IPS-18c (cell line): ENCODE measurements around the gene SNED1.
A peak's percentile ranks its signal among the peaks of the same experiment; 100 is the strongest.
"Not testable (repeated sequence)": the region's sequence is repeated elsewhere in the genome, so short reads cannot be mapped to it uniquely, and the experiment has no call there.

ENCODE experiments used
- H3K4me3 ChIP-seq: 2 replicates; pipeline ENCODE4 v1.7.0; 2013; ENCODE audit warnings: low read depth, mild to moderate bottlenecking, low read length, moderate library complexity; ENCODE audit not compliant: insufficient read depth
- H3K9me3 ChIP-seq: one replicate; pipeline ENCODE4 v1.6.1; 2013; ENCODE audit warnings: mild to moderate bottlenecking, low read length, moderate library complexity; ENCODE audit not compliant: control insufficient read depth, insufficient read depth

Gene SNED1

DNA sequence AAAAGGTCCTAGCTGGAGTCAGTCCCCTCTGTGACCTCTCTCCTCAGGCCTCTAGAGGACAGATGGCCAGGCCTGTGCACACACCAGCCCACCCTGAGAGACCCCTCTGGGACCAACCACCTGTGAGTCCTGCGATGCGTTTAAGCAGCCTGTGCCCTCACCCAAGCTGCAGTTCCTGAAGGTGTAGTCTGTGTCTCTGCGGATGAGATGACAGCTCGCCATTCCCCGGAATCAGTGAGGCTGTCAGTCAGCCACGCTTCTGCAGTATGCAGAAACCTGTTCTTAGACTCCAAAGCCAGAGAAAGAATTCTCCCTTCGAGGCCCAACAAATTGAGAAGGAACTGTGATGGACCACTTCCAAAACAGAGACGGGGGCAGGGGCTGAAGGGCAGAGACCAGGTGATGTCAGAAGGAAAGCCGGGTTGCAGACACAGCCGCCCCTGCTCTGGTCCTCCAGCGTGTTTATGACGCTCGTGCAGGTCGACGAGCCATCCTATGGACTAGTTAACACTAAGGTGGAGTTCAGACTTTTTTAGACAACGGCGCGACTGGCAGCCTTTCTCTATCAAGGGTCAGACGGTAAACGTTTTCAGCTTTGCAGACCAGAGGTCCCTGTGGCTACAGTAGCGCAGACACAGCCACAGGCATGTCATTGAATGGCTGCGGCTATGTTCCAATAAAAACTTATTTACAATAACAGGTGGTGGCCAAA lies 93.5 kb downstream of the SNED1 start:
- peaks cover 2% of the 10 kb centered on the region for H3K9me3 ChIP-seq
- no peak overlapping the region for H3K4me3 ChIP-seq

DNA sequence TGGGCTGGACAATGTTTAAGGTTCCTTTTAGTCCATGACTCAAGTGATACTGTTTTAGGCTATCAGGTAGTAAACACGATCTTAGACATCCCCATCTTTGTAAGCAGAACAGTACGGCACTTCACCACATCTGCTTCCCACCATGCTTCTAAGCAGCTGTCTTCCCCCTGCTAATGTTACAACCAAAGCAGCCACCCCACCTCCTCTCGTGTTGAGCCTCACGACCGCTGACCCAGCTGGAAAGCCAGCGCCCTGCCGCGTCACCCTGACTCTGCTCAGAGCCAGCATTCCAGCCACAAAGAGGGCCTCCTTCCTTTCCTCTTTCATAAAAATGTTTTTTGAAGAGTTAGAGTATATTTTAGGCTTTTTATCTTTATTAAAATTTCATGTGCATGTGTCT lies 94.3 kb downstream of the SNED1 start:
- Histone ChIP-seq H3K9me3 (peaks cover 2% of the 10 kb centered on the region), H3K4me3 (no peak overlapping the region)

DNA sequence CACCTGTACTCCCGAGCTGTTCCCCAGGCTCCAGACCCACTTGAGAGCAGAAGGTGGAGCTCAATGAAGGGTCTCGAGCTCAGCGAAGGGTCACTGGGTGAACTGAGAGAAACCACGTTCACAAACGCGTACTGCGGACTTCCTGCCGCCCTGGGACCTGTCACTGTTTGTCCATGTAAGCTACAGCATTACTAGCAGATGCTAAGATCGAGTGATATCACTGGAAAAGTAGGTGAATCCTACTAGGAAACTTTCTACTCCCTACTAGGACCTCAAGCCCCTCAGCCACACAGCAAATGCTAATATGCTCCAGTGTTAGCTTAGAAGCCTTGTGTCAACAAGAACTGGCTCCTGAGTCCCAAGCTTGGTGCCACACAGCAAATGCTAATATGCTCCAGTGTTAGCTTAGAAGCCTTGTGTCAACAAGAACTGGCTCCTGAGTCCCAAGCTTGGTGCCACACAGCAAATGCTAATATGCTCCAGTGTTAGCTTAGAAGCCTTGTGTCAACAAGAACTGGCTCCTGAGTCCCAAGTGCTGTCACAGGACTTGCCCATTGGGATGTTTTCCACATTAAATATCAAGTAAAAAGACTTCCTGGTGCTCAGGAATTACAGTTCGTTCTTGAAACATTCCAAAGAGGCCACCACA lies 94.8 kb downstream of the SNED1 start:
- not testable (repeated sequence) for H3K4me3 ChIP-seq, H3K9me3 ChIP-seq

DNA sequence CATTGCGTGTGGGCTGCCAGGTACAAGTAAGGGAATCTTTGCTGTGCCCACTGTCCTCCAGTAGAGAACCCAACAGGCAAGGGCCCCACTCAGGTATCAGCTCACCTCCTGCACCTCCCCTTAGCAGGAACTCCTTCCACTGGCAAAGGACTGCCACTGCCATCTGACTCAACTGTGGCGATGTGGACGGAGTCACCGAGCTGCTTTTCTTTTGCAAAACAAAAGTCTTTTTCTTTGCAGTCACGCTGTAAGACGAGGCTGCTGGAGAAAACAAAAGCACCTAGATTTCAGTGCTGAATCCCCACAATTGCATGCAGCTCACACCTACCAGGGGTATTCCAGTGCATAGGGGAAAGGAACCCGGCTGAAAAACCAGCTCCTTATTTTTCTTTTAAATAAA lies 95.8 kb downstream of the SNED1 start:
- H3K9me3 ChIP-seq = no peaks in the 10 kb centered on the region
- H3K4me3 ChIP-seq = no peak overlapping the region

DNA sequence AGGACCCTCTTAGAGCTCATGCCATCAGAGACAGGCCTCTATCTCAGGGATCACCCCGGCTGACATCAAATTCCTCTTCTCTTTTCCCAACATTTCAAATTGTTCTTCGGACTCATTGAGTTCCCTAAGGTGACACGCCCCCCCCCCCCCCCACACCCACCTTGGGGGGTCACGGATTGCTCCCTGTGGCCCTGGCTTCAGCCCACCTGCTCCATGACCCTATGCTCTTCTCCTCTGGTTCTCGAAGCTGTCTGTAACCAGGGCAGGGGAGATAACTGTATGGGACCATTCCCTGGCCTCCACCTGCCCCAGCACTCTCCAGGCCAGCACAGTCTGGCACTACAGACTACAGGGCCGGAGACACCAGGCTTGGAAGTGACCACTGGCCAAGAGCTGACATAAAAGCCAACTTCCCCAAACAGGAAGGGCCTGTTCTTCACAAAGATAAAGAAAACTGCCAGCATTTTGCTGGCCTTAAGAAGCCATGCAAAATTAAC lies 96.6 kb downstream of the SNED1 start:
- Histone ChIP-seq H3K9me3 (no peaks in the 10 kb centered on the region), H3K4me3 (no peak overlapping the region)

DNA sequence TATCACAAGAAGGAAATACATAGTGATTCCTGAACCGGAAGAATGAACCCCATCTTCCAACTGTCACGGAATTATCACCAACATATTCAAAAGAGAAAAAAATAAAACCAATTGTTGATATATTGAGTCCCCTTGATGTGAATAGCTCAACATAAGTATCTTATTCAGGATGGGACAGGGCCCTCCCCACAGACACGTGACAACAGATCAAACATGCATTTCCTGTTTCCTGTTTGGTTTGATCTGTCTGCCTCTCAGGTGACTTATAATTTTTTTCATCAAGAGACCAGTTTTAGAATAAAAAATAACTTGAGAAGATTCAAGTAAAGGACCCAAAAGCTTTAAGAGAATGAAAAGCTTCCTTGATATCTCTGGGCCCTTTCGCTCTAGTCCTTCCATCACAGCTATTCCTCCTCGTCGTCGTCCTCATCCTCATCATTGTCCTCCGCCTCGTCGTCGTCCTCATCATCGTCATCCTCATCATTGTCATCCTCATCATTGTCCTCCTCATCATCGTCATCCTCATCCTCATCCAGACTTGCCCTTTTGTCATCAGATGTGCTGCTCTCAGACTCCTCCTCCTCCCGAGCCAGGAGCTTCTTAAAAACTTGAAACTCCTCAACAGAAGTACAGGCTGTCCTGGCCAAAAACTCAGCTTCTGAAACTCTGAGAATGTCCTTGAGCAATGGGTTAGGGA lies 97.3 kb downstream of the SNED1 start:
- Histone ChIP-seq H3K9me3 (no peaks in the 10 kb centered on the region), H3K4me3 (no peak overlapping the region)

DNA sequence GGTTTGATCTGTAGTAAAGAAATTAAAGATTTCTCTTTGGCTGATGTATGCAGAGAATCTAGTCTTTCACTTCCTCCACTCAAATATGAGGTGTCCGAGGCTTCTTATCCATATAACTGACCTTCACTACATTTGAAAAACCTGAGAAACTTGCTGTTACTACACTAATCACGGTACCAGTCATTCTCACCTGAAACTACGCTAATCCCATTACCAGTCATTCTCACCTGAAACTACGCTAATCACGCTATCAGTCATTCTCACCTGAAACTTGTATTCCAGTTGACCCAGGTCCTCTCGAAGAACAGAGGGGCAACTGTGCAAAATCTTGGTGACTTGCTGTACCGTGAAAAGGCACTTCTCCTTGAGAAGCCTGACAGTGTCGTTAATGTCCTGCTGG lies 98.6 kb downstream of the SNED1 start:
- Histone ChIP-seq H3K9me3 (no peaks in the 10 kb centered on the region), H3K4me3 (no peak overlapping the region)

DNA sequence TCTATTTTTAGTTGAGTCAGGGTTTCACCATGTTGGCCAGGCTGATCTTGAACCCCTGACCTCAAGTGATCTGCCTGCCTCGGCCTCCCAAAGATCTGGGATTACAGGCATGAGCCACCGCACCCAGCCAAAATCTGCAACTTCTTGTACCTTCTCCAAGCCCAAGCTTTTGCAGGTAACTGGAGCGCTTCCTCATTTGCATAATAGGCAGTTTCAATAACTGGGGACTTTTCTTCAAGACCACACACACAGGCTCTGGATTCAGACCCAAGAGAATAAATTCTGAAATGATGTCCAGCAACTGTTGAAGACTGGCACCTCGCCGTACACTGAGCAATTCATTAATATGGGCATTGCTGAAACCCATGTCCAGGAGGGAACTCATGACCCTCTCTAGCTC lies 100.8 kb downstream of the SNED1 start:
- no peak overlapping the region for H3K4me3 ChIP-seq
- no peaks in the 10 kb centered on the region for H3K9me3 ChIP-seq

DNA sequence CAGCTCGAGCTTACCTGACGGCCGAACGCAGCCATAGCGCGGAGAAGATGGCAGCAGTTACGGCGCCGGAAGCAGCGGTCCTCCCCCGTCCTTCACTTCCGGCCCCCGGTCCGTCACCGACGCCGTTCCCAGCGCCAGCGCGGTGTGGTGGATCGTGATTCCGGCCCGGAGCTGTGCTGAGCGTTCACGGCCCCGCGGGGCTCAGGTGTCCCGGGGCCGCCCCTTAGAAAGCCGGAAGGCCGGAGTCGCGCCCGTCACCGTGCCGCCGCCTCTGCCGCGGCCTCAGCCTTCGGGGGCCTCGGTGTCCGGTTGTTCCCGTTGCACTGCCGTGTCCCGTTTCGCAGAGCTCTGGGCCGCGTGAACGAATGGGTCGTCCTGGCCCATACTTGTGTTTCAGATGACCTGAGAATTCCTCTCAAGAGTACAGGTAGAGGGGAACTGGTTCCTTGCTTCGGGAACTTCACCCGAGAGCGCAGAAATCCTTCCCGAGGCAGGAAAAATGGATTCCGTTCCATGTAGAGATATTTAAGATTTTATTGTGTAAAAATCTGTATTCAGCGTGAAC lies 103.9 kb downstream of the SNED1 start, which contains the start of gene MTERF4:
Gene MTERF4, minus strand, starts transcription at position 49 of the 565 bp plus-strand sequence. Its CDS starts 14 bp downstream, at position 35.
- Histone ChIP-seq H3K9me3 (no peaks in the 10 kb centered on the region), H3K4me3 (peak within 1 kb of the TSS; percentile 93)

DNA sequence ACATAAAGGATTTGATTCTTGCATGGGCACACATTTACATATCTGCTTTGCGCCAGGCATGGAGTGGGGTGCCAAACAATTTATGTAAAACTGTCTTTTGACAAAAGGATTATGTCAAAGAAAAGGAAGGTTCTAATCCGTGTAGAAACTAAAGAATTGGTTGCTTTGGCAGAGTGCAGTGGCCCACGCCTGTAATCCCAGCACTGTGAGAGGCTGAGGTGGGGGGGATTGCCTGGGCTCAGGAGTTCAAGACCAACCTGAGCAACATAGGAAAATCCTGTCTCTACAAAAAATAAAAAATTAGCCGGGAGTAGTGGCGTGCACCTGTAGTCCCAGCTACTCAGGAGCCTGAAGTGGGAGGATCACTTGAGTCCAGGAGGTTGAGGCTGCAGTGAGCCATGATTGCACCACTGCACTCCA lies 104.8 kb downstream of the SNED1 start:
- H3K4me3 ChIP-seq = peak overlapping the region; percentile 93

DNA sequence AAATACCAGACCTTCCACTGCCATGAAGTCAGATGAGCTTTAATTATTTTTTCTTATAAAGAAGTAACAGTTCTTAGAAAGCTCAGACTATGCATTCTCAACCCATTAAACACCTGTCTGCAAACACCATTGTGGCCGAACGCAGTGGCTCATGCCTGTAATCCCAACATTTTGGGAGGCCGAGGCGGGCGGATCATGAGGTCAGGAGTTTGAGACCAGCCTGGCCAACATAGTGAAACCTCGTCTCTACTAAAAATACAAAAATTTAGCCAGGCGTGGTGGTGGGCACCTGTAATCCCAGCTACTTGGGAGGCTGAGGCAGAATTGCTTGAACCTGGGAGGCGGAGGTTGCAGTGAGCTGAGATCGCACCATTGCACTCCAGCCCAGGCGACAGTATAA lies 106.2 kb downstream of the SNED1 start:
- H3K9me3 ChIP-seq, H3K4me3 ChIP-seq: not testable (repeated sequence)

More for the DNA sequence above, 104.8 kb downstream of the SNED1 start:
- no peaks in the 10 kb centered on the region for H3K9me3 ChIP-seq

DNA sequence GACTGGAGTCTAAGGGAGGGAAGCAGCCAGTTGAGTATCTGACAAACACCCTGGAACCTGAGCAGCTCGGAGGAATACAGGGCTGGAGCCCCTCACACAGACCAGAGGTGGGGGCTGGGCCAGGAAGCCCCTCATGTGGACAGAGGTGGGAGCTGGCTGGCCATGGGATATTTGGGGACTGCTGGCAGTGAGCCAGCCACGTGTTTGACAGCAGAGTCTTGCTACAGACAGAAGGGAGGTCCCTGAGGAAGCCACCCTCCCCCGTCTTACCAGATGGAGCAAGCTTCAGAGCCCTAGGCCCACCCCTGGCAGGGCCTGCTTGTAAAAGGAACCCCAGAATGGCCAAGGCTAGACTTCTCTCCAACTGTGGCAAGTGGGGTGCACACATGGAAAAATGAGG lies 107.2 kb downstream of the SNED1 start:
- Histone ChIP-seq H3K9me3 (no peaks in the 10 kb centered on the region), H3K4me3 (no peak overlapping the region)

DNA sequence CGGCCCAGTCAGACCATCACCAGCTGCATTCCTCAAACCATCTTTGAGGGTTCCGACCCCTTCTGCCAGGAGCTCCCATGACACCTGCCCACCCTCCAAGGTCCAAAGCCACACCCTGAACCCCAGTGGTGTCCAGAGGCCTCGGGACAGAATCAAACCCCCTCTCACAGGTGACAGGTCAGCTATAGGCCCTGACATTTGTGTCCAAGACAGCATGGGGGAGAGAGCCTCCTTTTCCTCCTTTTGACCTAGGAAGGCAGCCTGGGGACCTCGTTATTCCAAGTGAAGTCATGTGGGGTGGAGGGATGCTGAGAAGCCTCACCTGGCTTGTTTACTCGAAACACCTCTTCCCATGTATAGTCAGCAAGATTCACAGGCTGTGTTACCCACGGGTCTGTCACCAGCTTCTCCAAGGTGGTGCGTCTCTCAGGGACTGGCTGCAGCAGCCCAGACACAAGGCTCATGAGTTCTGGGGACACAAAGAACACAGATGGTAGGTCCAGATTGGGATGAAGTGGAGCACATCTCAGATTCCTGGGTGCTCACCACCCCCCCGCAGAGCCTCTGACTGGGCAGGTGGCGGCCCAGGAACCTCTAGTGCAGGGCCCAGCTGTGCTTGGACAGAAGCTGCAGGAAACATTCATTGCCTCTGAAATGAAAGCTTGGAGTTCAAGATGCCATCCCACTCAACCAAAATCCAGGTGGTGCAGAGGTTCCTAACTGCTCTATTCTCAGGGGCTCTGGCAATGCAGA lies 108.8 kb downstream of the SNED1 start:
- H3K9me3 ChIP-seq = no peaks in the 10 kb centered on the region
- H3K4me3 ChIP-seq = no peak overlapping the region

DNA sequence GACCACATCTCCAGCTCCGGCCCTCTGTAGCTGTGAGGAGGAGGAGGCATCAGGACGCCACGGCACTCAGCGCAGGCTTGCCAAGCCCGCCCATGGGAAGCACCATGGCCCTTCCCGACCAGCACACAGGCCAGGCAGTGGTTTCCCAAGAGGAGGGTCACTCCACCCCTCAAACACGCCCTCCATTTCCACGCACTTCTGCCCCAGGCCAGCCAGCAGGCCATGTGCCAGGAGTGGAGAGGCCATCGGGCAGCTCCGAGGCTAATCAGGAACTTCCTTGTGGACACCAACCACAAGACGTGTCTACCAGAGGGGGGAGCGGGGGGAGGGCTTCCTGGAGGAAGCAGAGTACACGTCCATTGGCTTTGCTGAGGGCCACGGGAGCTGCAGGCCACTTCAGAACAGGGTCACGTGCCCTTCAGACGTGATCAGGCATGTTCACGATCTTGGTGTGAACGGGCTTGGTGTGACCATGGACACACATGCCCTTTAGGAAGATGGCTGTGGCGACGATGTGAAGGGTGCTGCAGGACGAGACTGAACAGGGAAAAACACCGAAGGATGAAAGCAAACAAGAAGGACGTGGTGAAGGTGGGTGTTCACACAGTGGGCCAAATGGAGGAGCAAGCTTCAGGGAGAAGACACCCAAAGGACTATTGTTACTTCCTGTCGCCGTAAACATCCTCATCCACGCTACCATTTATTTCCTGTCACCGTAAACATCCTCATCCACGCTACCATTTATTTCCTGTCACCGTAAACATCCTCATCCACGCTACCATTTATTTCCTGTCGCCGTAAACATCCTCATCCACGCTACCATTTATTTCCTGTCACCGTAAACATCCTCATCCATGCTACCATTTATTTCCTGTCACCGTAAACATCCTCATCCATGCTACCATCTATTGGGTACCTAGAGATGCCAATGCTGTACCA lies 110.1 kb downstream of the SNED1 start:
- no peak overlapping the region for H3K4me3 ChIP-seq
- no peaks in the 10 kb centered on the region for H3K9me3 ChIP-seq

DNA sequence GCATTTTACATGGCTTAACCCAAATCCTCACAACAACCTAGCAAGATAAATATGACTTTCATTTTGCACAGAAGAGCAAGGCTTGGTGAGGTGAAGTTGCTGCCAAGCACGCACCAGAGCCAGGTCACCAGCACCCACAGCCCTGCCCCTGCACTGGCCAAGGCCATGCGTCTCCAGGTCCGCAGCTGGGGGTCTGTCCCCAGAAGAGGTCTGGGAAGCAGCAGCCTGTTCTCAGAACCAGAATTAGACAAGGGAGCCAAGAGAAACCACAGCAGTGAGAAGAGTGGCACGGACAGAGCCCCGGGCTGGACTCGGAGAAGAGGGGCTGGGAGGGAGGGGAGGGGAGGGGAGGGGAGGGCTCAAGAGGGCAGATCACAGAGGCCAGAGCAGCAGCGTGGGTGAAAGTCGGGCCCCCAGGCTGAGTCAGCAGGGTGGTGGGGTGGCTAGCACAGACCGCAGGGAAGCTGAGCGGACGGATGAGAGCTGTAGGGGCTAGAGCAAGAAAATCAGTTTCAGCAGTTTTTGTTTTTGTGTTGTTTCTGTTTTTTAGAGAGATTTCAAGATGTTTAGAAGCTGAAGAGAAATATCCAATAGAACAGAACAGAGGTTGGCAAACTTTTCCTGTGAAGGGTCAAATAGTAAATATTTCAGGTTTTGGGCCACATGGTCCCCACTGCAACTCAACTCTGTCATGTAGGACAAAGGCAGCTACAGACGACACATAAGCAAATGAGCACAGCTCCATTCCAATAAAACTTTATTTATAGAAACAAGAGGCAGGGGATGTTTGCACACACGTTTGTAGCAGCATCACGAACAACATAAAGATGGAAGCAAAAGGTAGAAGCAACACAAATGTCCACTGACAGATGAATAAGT lies 111.0 kb downstream of the SNED1 start:
- Histone ChIP-seq H3K9me3 (no peaks in the 10 kb centered on the region), H3K4me3 (no peak overlapping the region)
